IMR-90 (cell line): ENCODE results near the gene RNF128. TPM values are rescaled to one million over a fixed set of nuclear protein-coding genes. Genes with fewer than 3 reads are reported as not detected.

Source experiments
- ATAC-seq: fragments of 200-7000 bp; cut with Tn5 transposase; 2 replicates; pipeline ENCODE4 v1.9.1; 2020; ENCODE audit warnings: low read depth, mild to moderate bottlenecking, moderate library complexity
- BruUV-seq: library from RNA; stranded (reverse); fragments of 400-500 nt; replicated peaks from 2 replicates; lab custom pipeline; 2021; lab: Mats Ljungman, UMichigan
- CTCF ChIA-PET: fragments of 300-600 bp; formaldehyde crosslinking; extraction: SDS; loops from one replicate; lab custom pipeline; 2021; ENCODE audit warnings: antibody characterized with exemption; lab: Yijun Ruan, JAX
- POLR2A ChIA-PET: fragments of 300-600 bp; sonication (Branson Sonifier 250); formaldehyde crosslinking; loops from one replicate; lab custom pipeline; 2022; ENCODE audit warnings: antibody characterized with exemption; ENCODE audit not compliant: unreplicated experiment; lab: Charles Lee
- DNase-seq: peaks from one replicate; pipeline ENCODE4 v3.0.0; 2013
- H2AFZ ChIP-seq: replicated peaks from 2 replicates; pipeline ENCODE3; 2013; ENCODE audit warnings: low read length, mild to moderate bottlenecking; ENCODE audit not compliant: poor library complexity
- H2AK5ac ChIP-seq: 2 replicates; pipeline ENCODE4 v1.6.1; 2013; ENCODE audit warnings: low read depth, low read length, inconsistent platforms
- H2AK9ac ChIP-seq: replicated peaks from 2 replicates; pipeline ENCODE3; 2013; ENCODE audit warnings: mild to moderate bottlenecking, low read depth, low read length, moderate library complexity; ENCODE audit not compliant: poor library complexity
- H2BK120ac ChIP-seq: 2 replicates; pipeline ENCODE4 v1.6.1; 2013; ENCODE audit warnings: low read depth, low read length, inconsistent platforms
- H2BK15ac ChIP-seq: 3 replicates; pipeline ENCODE4 v1.6.1; 2013; ENCODE audit warnings: low read depth, low read length, inconsistent platforms
- H2BK20ac ChIP-seq: 2 replicates; pipeline ENCODE4 v1.6.1; 2013; ENCODE audit warnings: low read depth, mild to moderate bottlenecking, inconsistent platforms, low read length, moderate library complexity
- H2BK5ac ChIP-seq: 2 replicates; pipeline ENCODE4 v1.6.1; 2013; ENCODE audit warnings: mild to moderate bottlenecking, low read depth, low read length, inconsistent platforms; ENCODE audit not compliant: poor library complexity, severe bottlenecking
- H3K14ac ChIP-seq: replicated peaks from 2 replicates; pipeline ENCODE4 v1.6.1; 2013; ENCODE audit warnings: low read depth, low read length, inconsistent platforms
- H3K18ac ChIP-seq: 2 replicates; pipeline ENCODE4 v1.6.1; 2013; ENCODE audit warnings: low read depth, low read length, control low read depth
- H3K23ac ChIP-seq: 2 replicates; pipeline ENCODE4 v1.6.1; 2013; ENCODE audit warnings: low read depth, low read length, inconsistent platforms
- H3K27ac ChIP-seq: 2 replicates; pipeline ENCODE4 v1.5.1; 2013; ENCODE audit warnings: mild to moderate bottlenecking, control low read depth, low read length; ENCODE audit not compliant: insufficient read depth
- H3K27me3 ChIP-seq: 2 replicates; pipeline ENCODE4 v1.6.1; 2013; ENCODE audit warnings: low read length; ENCODE audit not compliant: control insufficient read depth, insufficient read depth
- H3K36me3 ChIP-seq: 2 replicates; pipeline ENCODE4 v1.6.1; 2013; ENCODE audit warnings: low read length, mixed read lengths; ENCODE audit not compliant: control insufficient read depth, insufficient read depth
- H3K4ac ChIP-seq: 2 replicates; pipeline ENCODE4 v1.6.1; 2013; ENCODE audit warnings: low read depth, low read length, inconsistent platforms
- H3K4me1 ChIP-seq: 2 replicates; pipeline ENCODE4 v1.6.1; 2013; ENCODE audit warnings: low read length, mixed read lengths; ENCODE audit not compliant: control insufficient read depth, insufficient read depth
- H3K4me2 ChIP-seq: 2 replicates; pipeline ENCODE4 v1.6.1; 2013; ENCODE audit warnings: low read depth, mild to moderate bottlenecking, control low read depth, low read length, moderate library complexity
- H3K4me3 ChIP-seq: 2 replicates; pipeline ENCODE4 v1.5.1; 2013; ENCODE audit warnings: low read depth, mild to moderate bottlenecking, control low read depth, low read length, moderate library complexity; ENCODE audit not compliant: insufficient read depth
- H3K56ac ChIP-seq: 2 replicates; pipeline ENCODE4 v1.6.1; 2013; ENCODE audit warnings: low read length, inconsistent platforms; ENCODE audit not compliant: insufficient read depth; ENCODE audit errors: extremely low read depth
- H3K79me1 ChIP-seq, 2 experiments: 2 replicates each; pipeline ENCODE4 v1.6.1; 2013; ENCODE audit warnings: low read length in 2 of 2, inconsistent platforms in 1 of 2, low read depth in 1 of 2
- H3K9ac ChIP-seq: 2 replicates; pipeline ENCODE4 v1.6.1; 2013; ENCODE audit warnings: low read depth, low read length, control low read depth
- H3K9me1 ChIP-seq: 2 replicates; pipeline ENCODE4 v1.6.1; 2013; ENCODE audit warnings: low read length, inconsistent platforms; ENCODE audit not compliant: insufficient read depth
- H3K9me3 ChIP-seq: 2 replicates; pipeline ENCODE4 v1.6.1; 2013; ENCODE audit warnings: low read length; ENCODE audit not compliant: control insufficient read depth, insufficient read depth
- H4K20me1 ChIP-seq: 2 replicates; pipeline ENCODE4 v1.6.1; 2013; ENCODE audit warnings: low read length, inconsistent platforms; ENCODE audit not compliant: insufficient read depth
- H4K5ac ChIP-seq: 2 replicates; pipeline ENCODE4 v1.6.1; 2013; ENCODE audit warnings: mild to moderate bottlenecking, low read depth, low read length, control low read depth
- H4K8ac ChIP-seq, 2 experiments: 2 replicates each; pipeline ENCODE4 v1.6.1; 2013; ENCODE audit warnings: low read depth in 2 of 2, low read length in 2 of 2, control low read depth in 1 of 2, inconsistent platforms in 1 of 2
- H4K91ac ChIP-seq: 2 replicates; pipeline ENCODE4 v1.6.1; 2013; ENCODE audit warnings: low read depth, low read length, inconsistent platforms; ENCODE audit not compliant: insufficient read depth
- BHLHE40 ChIP-seq: fragments of 150-350 bp; IDR thresholded peaks from 2 replicates; pipeline ENCODE4 v1.6.1; 2016; ENCODE audit warnings: mild to moderate bottlenecking, low read depth, low read length
- CEBPB ChIP-seq: IDR thresholded peaks from 2 replicates; pipeline ENCODE4 v1.6.1; 2012; ENCODE audit warnings: low read depth, low read length, improper control_type of control experiment
- CHD1 ChIP-seq: IDR thresholded peaks from 2 replicates; pipeline ENCODE4 v1.6.1; 2012; ENCODE audit warnings: low read depth, low read length, improper control_type of control experiment
- FOS ChIP-seq: fragments of 150-350 bp; IDR thresholded peaks from 2 replicates; pipeline ENCODE4 v1.6.1; 2016; ENCODE audit warnings: low read depth, low read length
- MAFK ChIP-seq: IDR thresholded peaks from 2 replicates; pipeline ENCODE4 v1.6.1; 2012; ENCODE audit warnings: low read depth, low read length, improper control_type of control experiment
- MAZ ChIP-seq: IDR thresholded peaks from 2 replicates; pipeline ENCODE4 v1.6.1; 2012; ENCODE audit warnings: low read depth, mild to moderate bottlenecking, low read length, improper control_type of control experiment, moderate library complexity, borderline replicate concordance
- MXI1 ChIP-seq: IDR thresholded peaks from 2 replicates; pipeline ENCODE4 v1.6.1; 2012; ENCODE audit warnings: low read depth, mild to moderate bottlenecking, low read length, moderate library complexity, borderline replicate concordance
- NFE2L2 ChIP-seq: fragments of 150-350 bp; IDR thresholded peaks from 2 replicates; pipeline ENCODE4 v1.6.1; 2016; ENCODE audit warnings: low read depth, mild to moderate bottlenecking, low read length
- POLR2A ChIP-seq: IDR thresholded peaks from 2 replicates; pipeline ENCODE4 v1.6.1; 2012; ENCODE audit warnings: mild to moderate bottlenecking, low read depth, low read length
- RAD21 ChIP-seq: IDR thresholded peaks from 2 replicates; pipeline ENCODE4 v1.6.1; 2012; ENCODE audit warnings: low read length, improper control_type of control experiment
- RCOR1 ChIP-seq: IDR thresholded peaks from 2 replicates; pipeline ENCODE4 v1.6.1; 2012; ENCODE audit warnings: mild to moderate bottlenecking, low read length, improper control_type of control experiment; ENCODE audit not compliant: insufficient replicate concordance
- RFX5 ChIP-seq: IDR thresholded peaks from 2 replicates; pipeline ENCODE4 v1.8.0; 2012; ENCODE audit warnings: low read depth, mild to moderate bottlenecking, low read length, moderate library complexity
- SMC3 ChIP-seq: fragments of 150-350 bp; IDR thresholded peaks from 2 replicates; pipeline ENCODE4 v1.6.1; 2016; ENCODE audit warnings: low read depth, mild to moderate bottlenecking, antibody characterized with exemption, low read length, moderate library complexity
- USF2 ChIP-seq: fragments of 150-350 bp; IDR thresholded peaks from 2 replicates; pipeline ENCODE4 v1.6.1; 2017; ENCODE audit warnings: mild to moderate bottlenecking, antibody characterized with exemption, low read length, low read depth
- dilution Hi-C: fragments of 300-500 bp; cut with HindIII; formaldehyde crosslinking; loops from one replicate; pipeline ENCODE4 v1.14.3; 2018; ENCODE audit warnings: low sequenced_read_pairs; ENCODE audit not compliant: unreplicated experiment
- in situ Hi-C: fragments of 300-500 bp; cut with MboI; formaldehyde crosslinking; loops from 3 replicates; pipeline ENCODE4 v1.14.3; 2019; ENCODE audit warnings: low sequenced_read_pairs, inconsistent platforms, mixed read lengths
- intact Hi-C: fragments of 100-400 bp; cut with micrococcal nuclease; formaldehyde crosslinking; loops from 2 replicates; pipeline ENCODE4 v1.10.0; 2022
- polyA plus RNA-seq, 3 experiments: library from polyadenylated mRNA; depleted of rRNA; stranded (reverse); fragments of >200 nt; gene quantifications; 2 replicates each; pipeline ENCODE4 v1.2.3, GENCODE V29; 2012; ENCODE audit warnings: low replicate concordance in 1 of 3
- total RNA-seq: library from RNA; depleted of rRNA; stranded (reverse); fragments of >200 nt; gene quantifications from 2 replicates; pipeline ENCODE4 v1.2.3, GENCODE V29; 2012
- TF ChIP-seq, protein P1 (sequence below): fragments of 150-350 bp; IDR thresholded peaks from 2 replicates; pipeline ENCODE4 v1.6.1; 2016; ENCODE audit warnings: low read depth, mild to moderate bottlenecking, low read length, moderate library complexity, borderline replicate concordance
- TF ChIP-seq, protein P2 (sequence below): conservative IDR thresholded peaks from 2 replicates; pipeline ENCODE4 v1.5.1; 2012; ENCODE audit warnings: mild to moderate bottlenecking, low read depth, low read length, improper control_type of control experiment

RNF128 gene
- total and polyA plus RNA-seq, 2 of the 4 experiments (the other 2 are of a cell fraction): 3.0 to 4.8 TPM

DNA sequence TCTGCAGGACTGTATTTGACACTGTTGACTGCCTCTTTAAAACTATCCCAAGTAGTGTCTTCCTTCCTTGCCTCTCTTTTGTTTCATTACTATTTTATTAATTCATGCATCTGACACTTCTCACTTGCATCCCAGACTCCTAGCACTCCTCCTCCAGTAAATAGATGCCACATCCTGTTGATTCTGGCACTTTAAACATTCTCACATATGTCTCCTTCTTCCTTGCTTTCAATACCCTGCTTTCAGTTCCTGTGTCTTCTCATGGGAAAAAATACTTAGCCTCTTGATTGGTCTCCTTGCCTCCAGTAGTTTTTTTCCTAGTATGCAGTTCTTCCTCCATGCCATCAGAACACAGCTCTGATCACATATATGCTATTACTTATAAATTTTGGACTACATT, 5.1 kb downstream of the RNF128 start:
- no peak overlapping the region for H2BK20ac ChIP-seq
- H3K4me2 ChIP-seq: no peak overlapping the region
- peaks cover 4% of the 10 kb centered on the region for H3K27me3 ChIP-seq
- BruUV-seq: no TSS peak
- H4K8ac ChIP-seq: no peak overlapping the region
- intact Hi-C loops: no loop called here
- no peak overlapping the region for H2AK9ac ChIP-seq
- H3K9ac ChIP-seq: no peak overlapping the region
- no peak overlapping the region for H3K14ac ChIP-seq
- no peaks in the 10 kb centered on the region for H3K9me1 ChIP-seq
- POLR2A ChIA-PET: no interaction called here
- no peak overlapping the region for H3K18ac ChIP-seq
- no peak overlapping the region for H4K91ac ChIP-seq
- no peaks in the 10 kb centered on the region for H3K79me1 ChIP-seq
- no peak overlapping the region for H3K27ac ChIP-seq
- in situ Hi-C loops: no loop called here
- H2BK120ac ChIP-seq: no peak overlapping the region
- DNase-seq: no peak
- H4K20me1 ChIP-seq: no peaks in the 10 kb centered on the region
- no peak for ATAC-seq
- H3K9me3 ChIP-seq: no peaks in the 10 kb centered on the region
- no peak overlapping the region for H3K56ac ChIP-seq
- dilution Hi-C loops: no loop called here
- no peak overlapping the region for H2AFZ ChIP-seq
- no peak overlapping the region for H3K23ac ChIP-seq
- no peaks in the 10 kb centered on the region for H3K4me1 ChIP-seq
- no peak overlapping the region for H2BK15ac ChIP-seq
- no peak overlapping the region for H2BK5ac ChIP-seq
- no peak for TF ChIP-seq CEBPB
- no peak for TF ChIP-seq POLR2A
- no peak for TF ChIP-seq RCOR1
- no peak for TF ChIP-seq MXI1
- TF ChIP-seq MAFK: no peak
- no peak for TF ChIP-seq NFE2L2
- no peak for TF ChIP-seq BHLHE40
- TF ChIP-seq, protein P1, sequence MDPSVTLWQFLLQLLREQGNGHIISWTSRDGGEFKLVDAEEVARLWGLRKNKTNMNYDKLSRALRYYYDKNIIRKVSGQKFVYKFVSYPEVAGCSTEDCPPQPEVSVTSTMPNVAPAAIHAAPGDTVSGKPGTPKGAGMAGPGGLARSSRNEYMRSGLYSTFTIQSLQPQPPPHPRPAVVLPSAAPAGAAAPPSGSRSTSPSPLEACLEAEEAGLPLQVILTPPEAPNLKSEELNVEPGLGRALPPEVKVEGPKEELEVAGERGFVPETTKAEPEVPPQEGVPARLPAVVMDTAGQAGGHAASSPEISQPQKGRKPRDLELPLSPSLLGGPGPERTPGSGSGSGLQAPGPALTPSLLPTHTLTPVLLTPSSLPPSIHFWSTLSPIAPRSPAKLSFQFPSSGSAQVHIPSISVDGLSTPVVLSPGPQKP: no peak
- TF ChIP-seq RAD21: no peak
- no peak for TF ChIP-seq RFX5
- no peak for TF ChIP-seq MAZ
- TF ChIP-seq, protein P2, sequence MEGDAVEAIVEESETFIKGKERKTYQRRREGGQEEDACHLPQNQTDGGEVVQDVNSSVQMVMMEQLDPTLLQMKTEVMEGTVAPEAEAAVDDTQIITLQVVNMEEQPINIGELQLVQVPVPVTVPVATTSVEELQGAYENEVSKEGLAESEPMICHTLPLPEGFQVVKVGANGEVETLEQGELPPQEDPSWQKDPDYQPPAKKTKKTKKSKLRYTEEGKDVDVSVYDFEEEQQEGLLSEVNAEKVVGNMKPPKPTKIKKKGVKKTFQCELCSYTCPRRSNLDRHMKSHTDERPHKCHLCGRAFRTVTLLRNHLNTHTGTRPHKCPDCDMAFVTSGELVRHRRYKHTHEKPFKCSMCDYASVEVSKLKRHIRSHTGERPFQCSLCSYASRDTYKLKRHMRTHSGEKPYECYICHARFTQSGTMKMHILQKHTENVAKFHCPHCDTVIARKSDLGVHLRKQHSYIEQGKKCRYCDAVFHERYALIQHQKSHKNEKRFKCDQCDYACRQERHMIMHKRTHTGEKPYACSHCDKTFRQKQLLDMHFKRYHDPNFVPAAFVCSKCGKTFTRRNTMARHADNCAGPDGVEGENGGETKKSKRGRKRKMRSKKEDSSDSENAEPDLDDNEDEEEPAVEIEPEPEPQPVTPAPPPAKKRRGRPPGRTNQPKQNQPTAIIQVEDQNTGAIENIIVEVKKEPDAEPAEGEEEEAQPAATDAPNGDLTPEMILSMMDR: no peak
- no peak for TF ChIP-seq USF2
- TF ChIP-seq CHD1: no peak
- no peak for TF ChIP-seq FOS
- TF ChIP-seq SMC3: no peak
- H3K4ac ChIP-seq: no peak overlapping the region
- no peak overlapping the region for H4K5ac ChIP-seq
- H2AK5ac ChIP-seq: no peak overlapping the region
- CTCF ChIA-PET: no interaction called here
- H3K36me3 ChIP-seq: no peaks in the 10 kb centered on the region
- H3K4me3 ChIP-seq: no peak overlapping the region
